Glutamatergic neuron (in vitro differentiated cells): Measurements from ENCODE around the gene MYL2. TPM values are rescaled to one million over a fixed set of nuclear protein-coding genes. Genes with fewer than 3 reads are reported as not detected.

ENCODE experiments used
- DNase-seq: peaks from one replicate; pipeline ENCODE4 v3.0.0; 2022
- H3K27ac Mint-ChIP-seq: one replicate; pipeline ENCODE4 v1.8.0; 2020; ENCODE audit warnings: mild to moderate bottlenecking, mixed read lengths, inconsistent platforms; ENCODE audit not compliant: unreplicated experiment
- H3K27me3 Mint-ChIP-seq: one replicate; pipeline ENCODE4 v1.8.0; 2020; ENCODE audit warnings: mild to moderate bottlenecking, moderate library complexity, mixed read lengths, inconsistent platforms; ENCODE audit not compliant: unreplicated experiment
- H3K36me3 Mint-ChIP-seq: one replicate; pipeline ENCODE4 v1.8.0; 2020; ENCODE audit warnings: mild to moderate bottlenecking, mixed read lengths, inconsistent platforms; ENCODE audit not compliant: unreplicated experiment
- H3K4me1 Mint-ChIP-seq: one replicate; pipeline ENCODE4 v1.8.0; 2020; ENCODE audit warnings: mild to moderate bottlenecking, low read depth, mixed read lengths, inconsistent platforms; ENCODE audit not compliant: unreplicated experiment
- H3K4me3 Mint-ChIP-seq: one replicate; pipeline ENCODE4 v1.8.0; 2020; ENCODE audit warnings: mild to moderate bottlenecking, mixed read lengths, inconsistent platforms; ENCODE audit not compliant: unreplicated experiment
- H3K9me3 Mint-ChIP-seq: one replicate; pipeline ENCODE4 v1.8.0; 2020; ENCODE audit warnings: mild to moderate bottlenecking, moderate library complexity, mixed read lengths, inconsistent platforms; ENCODE audit not compliant: unreplicated experiment
- CTCF ChIP-seq: fragments of 200-600 bp; sonication (generic); IDR thresholded peaks from one replicate; pipeline ENCODE4 v1.5.0; 2021; ENCODE audit not compliant: partially characterized antibody, unreplicated experiment
- total RNA-seq: library from RNA; stranded (reverse); fragmentation: NEBNext Ultra II Directional; extraction: Animal tissue kit (Norgen Biotek cat#: 25700); gene quantifications from one replicate; pipeline ENCODE4 v1.2.1, GENCODE V29; 2021; ENCODE audit not compliant: unreplicated experiment

Gene MYL2
- total RNA-seq, 1 donor from 2014 or later: not detected

GRCh38 chr12:110863161-110863560, 57.2 kb downstream of the MYL2 start:
- no peak for TF ChIP-seq CTCF
- no peak for DNase-seq
- Mint-ChIP-seq H3K36me3 (peaks cover 6% of the 10 kb centered on the region), H3K9me3 (peaks cover 4% of the 10 kb centered on the region), H3K4me1 (peaks cover 1% of the 10 kb centered on the region), H3K27ac (no peak overlapping the region), H3K4me3 (no peak overlapping the region), H3K27me3 (no peaks in the 10 kb centered on the region)

GRCh38 chr12:110862329-110862728, 58.0 kb downstream of the MYL2 start:
- peaks cover 4% of the 10 kb centered on the region for H3K9me3 Mint-ChIP-seq
- H3K4me1 Mint-ChIP-seq: peaks cover 1% of the 10 kb centered on the region
- peaks cover 6% of the 10 kb centered on the region for H3K36me3 Mint-ChIP-seq
- no peak overlapping the region for H3K4me3 Mint-ChIP-seq
- DNase-seq: no peak
- H3K27ac Mint-ChIP-seq: no peak overlapping the region
- H3K27me3 Mint-ChIP-seq: no peaks in the 10 kb centered on the region
- TF ChIP-seq CTCF: no peak

- Mint-ChIP-seq H3K4me3 (no peak overlapping the region), H3K27ac (no peak overlapping the region), H3K4me1 (peaks cover 1% of the 10 kb centered on the region), H3K9me3 (peaks cover 4% of the 10 kb centered on the region), H3K27me3 (no peaks in the 10 kb centered on the region), H3K36me3 (peaks cover 6% of the 10 kb centered on the region)
- TF ChIP-seq CTCF: no peak
- no peak for DNase-seq
Observed at GRCh38 chr12:110861729-110862128, 58.6 kb downstream of the MYL2 start.

Other genes with a start within 250 kb of the MYL2 start
- gene HVCN1, start 231.5 kb downstream of the MYL2 start, total RNA-seq: 0.71 TPM
- 137 TPM for gene PPP1CC, start 177.7 kb downstream of the MYL2 start, total RNA-seq
- 0.32 TPM for gene CCDC63, start 73.6 kb downstream of the MYL2 start, total RNA-seq
- gene CUX2, start 113.6 kb upstream of the MYL2 start, total RNA-seq: 15.2 TPM